HCT116 (cell line): ENCODE data around the gene ABHD12B. TPM values are rescaled to one million over a fixed set of nuclear protein-coding genes. Genes with fewer than 3 reads are reported as not detected.

Experiments used
- ATAC-seq: fragments of 200-7000 bp; cut with Tn5 transposase; 2 replicates; pipeline ENCODE4 v1.9.1; 2020; ENCODE audit warnings: mild to moderate bottlenecking, moderate library complexity
- BruUV-seq: library from RNA; stranded (reverse); fragments of 400-500 nt; replicated peaks from 2 replicates; lab custom pipeline; 2021; lab: Mats Ljungman, UMichigan
- CTCF ChIA-PET: fragments of 300-600 bp; sonication (Branson Sonifier 250); formaldehyde crosslinking; loops from one replicate; lab custom pipeline; 2021; ENCODE audit warnings: antibody characterized with exemption; lab: Charles Lee
- POLR2A ChIA-PET: fragments of 300-600, 350-600 bp; sonication (Branson Sonifier 250); formaldehyde crosslinking; loops from one replicate; lab custom pipeline; 2021; ENCODE audit warnings: antibody characterized with exemption; lab: Charles Lee
- RAD21 ChIA-PET, 2 experiments: fragments of 300-600 bp; sonication (Branson Sonifier 250); formaldehyde crosslinking; loops; one replicate each; lab custom pipeline; 2023; ENCODE audit warnings: low total read pairs in 2 of 2; ENCODE audit not compliant: uncharacterized antibody in 2 of 2, unreplicated experiment in 2 of 2, low non-redundant PET in 1 of 2; lab: Charles Lee
- DNase-seq: peaks from one replicate; pipeline ENCODE4 v3.0.0-alpha.2; 2010; ENCODE audit warnings: low read depth, low spot score
- H2AFZ ChIP-seq: fragments of 200-600 bp; shearing (Covaris generic), sonication (generic); 2 replicates; pipeline ENCODE4 v1.6.1; 2017; ENCODE audit warnings: low read depth, mixed run types, mixed read lengths, antibody characterized with exemption, low read length; ENCODE audit not compliant: poor library complexity, severe bottlenecking
- H3K27ac ChIP-seq: 2 replicates; pipeline ENCODE4 v1.5.1; 2012; ENCODE audit warnings: low read depth, low read length
- H3K27me3 ChIP-seq: fragments of 200-600 bp; sonication (generic); 2 replicates; pipeline ENCODE4 v1.6.1; 2016; ENCODE audit warnings: mixed run types, low read length, mixed read lengths; ENCODE audit not compliant: insufficient read depth
- H3K36me3 ChIP-seq, 2 experiments: fragments of 200-500 bp in 1 of 2; fragments of 200-600 bp in 1 of 2; sonication (Bioruptor generic) in 1 of 2; sonication (generic) in 1 of 2; 2 replicates each; pipeline versions ENCODE4 v1.5.1 to v1.6.1; 2014 to 2016; ENCODE audit warnings: low read length in 2 of 2, inconsistent platforms in 1 of 2, mixed read lengths in 1 of 2, mixed run types in 1 of 2; ENCODE audit not compliant: insufficient read depth in 2 of 2, control insufficient read depth in 1 of 2
- H3K4me1 ChIP-seq, 2 experiments: fragments of 200-600 bp in 1 of 2; sonication (generic) in 1 of 2; 2 replicates each; pipeline versions ENCODE4 v1.5.1 to v1.6.1; 2012 to 2017; ENCODE audit warnings: low read length in 2 of 2, inconsistent platforms in 1 of 2, mild to moderate bottlenecking in 1 of 2, mixed read lengths in 1 of 2, mixed run types in 1 of 2, moderate library complexity in 1 of 2; ENCODE audit not compliant: insufficient read depth in 2 of 2, control insufficient read depth in 1 of 2
- H3K4me2 ChIP-seq: fragments of 200-600 bp; sonication (generic); 2 replicates; pipeline ENCODE4 v1.6.1; 2017; ENCODE audit warnings: mixed run types, low read length, mixed read lengths
- H3K4me3 ChIP-seq, 2 experiments: fragments of 200-600 bp in 1 of 2; sonication (generic) in 1 of 2; replicated peaks in 1 of 2; 2 replicates each; pipeline ENCODE4 v1.5.1; 2011 to 2016; ENCODE audit warnings: low read length in 2 of 2, control low read depth in 1 of 2, low read depth in 1 of 2, mild to moderate bottlenecking in 1 of 2, mixed read lengths in 1 of 2, mixed run types in 1 of 2
- H3K79me2 ChIP-seq: fragments of 200-600 bp; sonication (generic); 2 replicates; pipeline ENCODE4 v1.6.1; 2017; ENCODE audit warnings: mild to moderate bottlenecking, mixed run types, low read length, moderate library complexity, mixed read lengths; ENCODE audit not compliant: insufficient read depth
- H3K9ac ChIP-seq: fragments of 200-600 bp; sonication (generic); 2 replicates; pipeline ENCODE4 v1.6.1; 2016; ENCODE audit warnings: low read length, mixed read lengths
- H3K9me2 ChIP-seq: fragments of 200-600 bp; sonication (generic), shearing (Covaris generic); 2 replicates; pipeline ENCODE4 v1.6.1; 2017; ENCODE audit warnings: mixed run types, mild to moderate bottlenecking, moderate library complexity; ENCODE audit not compliant: insufficient read depth
- H3K9me3 ChIP-seq, 2 experiments: fragments of 200-500 bp in 1 of 2; fragments of 200-600 bp in 1 of 2; sonication (Bioruptor generic) in 1 of 2; sonication (generic) in 1 of 2; 2 replicates each; pipeline ENCODE4 v1.6.1; 2014 to 2017; ENCODE audit warnings: low read length in 2 of 2, mixed read lengths in 2 of 2, inconsistent platforms in 1 of 2, low read depth in 1 of 2, mild to moderate bottlenecking in 1 of 2, mixed run types in 1 of 2, moderate library complexity in 1 of 2; ENCODE audit not compliant: control insufficient read depth in 1 of 2, insufficient read depth in 1 of 2
- H4K20me1 ChIP-seq: fragments of 200-600 bp; sonication (generic), shearing (Covaris generic); 2 replicates; pipeline ENCODE4 v1.6.1; 2017; ENCODE audit warnings: mixed run types, mild to moderate bottlenecking, moderate library complexity; ENCODE audit not compliant: insufficient read depth
- CEBPB ChIP-seq: IDR thresholded peaks from 2 replicates; pipeline ENCODE4 v1.6.1; 2012; ENCODE audit warnings: low read depth
- ELF1 ChIP-seq: IDR thresholded peaks from 2 replicates; pipeline ENCODE4 v1.6.1; 2012; ENCODE audit warnings: low read depth, borderline replicate concordance
- POLR2AphosphoS5 ChIP-seq: IDR thresholded peaks from 2 replicates; pipeline ENCODE4 v1.6.1; 2011; ENCODE audit warnings: mild to moderate bottlenecking, low read depth, low read length, moderate library complexity
- SIN3A ChIP-seq: IDR thresholded peaks from 2 replicates; pipeline ENCODE4 v1.6.1; 2012; ENCODE audit warnings: low read depth
- SP1 ChIP-seq: IDR thresholded peaks from 2 replicates; pipeline ENCODE4 v1.6.1; 2012; ENCODE audit warnings: low read depth
- TCF7L2 ChIP-seq: IDR thresholded peaks from 2 replicates; pipeline ENCODE4 v1.7.0; 2011; ENCODE audit warnings: borderline replicate concordance, inconsistent platforms; ENCODE audit not compliant: insufficient read depth, insufficient read length; ENCODE audit errors: extremely low read depth
- YY1 ChIP-seq: IDR thresholded peaks from 2 replicates; pipeline ENCODE4 v1.6.1; 2011; ENCODE audit warnings: low read length, low read depth, moderate library complexity, mild to moderate bottlenecking; ENCODE audit not compliant: insufficient replicate concordance; ENCODE audit errors: extremely low read depth
- intact Hi-C: fragments of 100-400 bp; cut with micrococcal nuclease; formaldehyde crosslinking; loops from 2 replicates; pipeline ENCODE4 v1.10.0; 2022
- total RNA-seq: library from RNA; stranded (reverse); gene quantifications from one replicate; pipeline ENCODE4 v1.2.1, GENCODE V29; 2021; ENCODE audit not compliant: unreplicated experiment
- TF ChIP-seq, protein P1 (sequence below): IDR thresholded peaks from 2 replicates; pipeline ENCODE4 v1.6.1; 2012; ENCODE audit warnings: low read depth
- TF ChIP-seq, protein P2 (sequence below), 3 experiments: fragments of 200-600 bp in 1 of 3; sonication (generic) in 1 of 3; IDR thresholded peaks in 2 of 3; conservative IDR thresholded peaks in 1 of 3; 2 replicates each; pipeline ENCODE4 v1.5.1; 2012 to 2017; ENCODE audit warnings: low read depth in 2 of 3, low read length in 2 of 3, antibody characterized with exemption in 1 of 3, borderline replicate concordance in 1 of 3, control low read depth in 1 of 3, mild to moderate bottlenecking in 1 of 3, mixed read lengths in 1 of 3, mixed run types in 1 of 3, moderate library complexity in 1 of 3; ENCODE audit not compliant: insufficient read depth in 1 of 3

The ABHD12B gene
- total RNA-seq, 1 experiment from 2014 or later, result 0.74 TPM

DNA sequence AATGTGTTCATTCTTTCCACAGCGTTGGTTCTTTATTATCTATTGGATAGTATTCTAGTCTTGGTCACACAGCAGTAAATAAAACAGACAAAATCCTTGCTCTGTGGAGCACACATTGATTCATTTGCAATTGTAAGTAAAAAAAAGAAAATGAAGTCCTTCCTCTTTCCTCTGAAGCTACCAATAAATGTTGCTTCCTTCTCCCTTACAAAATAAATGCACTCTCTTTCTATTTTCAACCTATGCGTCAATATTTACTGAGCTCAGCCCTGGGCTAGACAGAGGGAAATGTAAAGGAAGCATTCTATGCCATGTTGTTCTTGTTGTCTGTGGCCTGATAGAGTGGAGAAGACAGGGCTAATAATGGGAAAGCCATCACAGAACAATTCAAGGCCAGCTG, 2.9 kb downstream of the ABHD12B start:
- Histone ChIP-seq H3K79me2 (no peaks in the 10 kb centered on the region), H3K36me3 (no peaks in the 10 kb centered on the region), H3K9me3 (no peaks in the 10 kb centered on the region), H3K4me3 (no peak overlapping the region)
- RAD21 ChIA-PET, result no interaction called here
- CTCF ChIA-PET, result interaction anchor here (2.9 kb wide), 1 partner anchor 14 kb away, joined by 12 read pairs; no protein-coding TSS in a partner anchor
- POLR2A ChIA-PET, result no interaction called here
- DNase-seq, result no peak
- TF ChIP-seq SIN3A (no peak), YY1 (no peak), CEBPB (no peak), POLR2AphosphoS5 (no peak), TCF7L2 (no peak), ELF1 (no peak), SP1 (no peak)
- TF ChIP-seq, protein P1, sequence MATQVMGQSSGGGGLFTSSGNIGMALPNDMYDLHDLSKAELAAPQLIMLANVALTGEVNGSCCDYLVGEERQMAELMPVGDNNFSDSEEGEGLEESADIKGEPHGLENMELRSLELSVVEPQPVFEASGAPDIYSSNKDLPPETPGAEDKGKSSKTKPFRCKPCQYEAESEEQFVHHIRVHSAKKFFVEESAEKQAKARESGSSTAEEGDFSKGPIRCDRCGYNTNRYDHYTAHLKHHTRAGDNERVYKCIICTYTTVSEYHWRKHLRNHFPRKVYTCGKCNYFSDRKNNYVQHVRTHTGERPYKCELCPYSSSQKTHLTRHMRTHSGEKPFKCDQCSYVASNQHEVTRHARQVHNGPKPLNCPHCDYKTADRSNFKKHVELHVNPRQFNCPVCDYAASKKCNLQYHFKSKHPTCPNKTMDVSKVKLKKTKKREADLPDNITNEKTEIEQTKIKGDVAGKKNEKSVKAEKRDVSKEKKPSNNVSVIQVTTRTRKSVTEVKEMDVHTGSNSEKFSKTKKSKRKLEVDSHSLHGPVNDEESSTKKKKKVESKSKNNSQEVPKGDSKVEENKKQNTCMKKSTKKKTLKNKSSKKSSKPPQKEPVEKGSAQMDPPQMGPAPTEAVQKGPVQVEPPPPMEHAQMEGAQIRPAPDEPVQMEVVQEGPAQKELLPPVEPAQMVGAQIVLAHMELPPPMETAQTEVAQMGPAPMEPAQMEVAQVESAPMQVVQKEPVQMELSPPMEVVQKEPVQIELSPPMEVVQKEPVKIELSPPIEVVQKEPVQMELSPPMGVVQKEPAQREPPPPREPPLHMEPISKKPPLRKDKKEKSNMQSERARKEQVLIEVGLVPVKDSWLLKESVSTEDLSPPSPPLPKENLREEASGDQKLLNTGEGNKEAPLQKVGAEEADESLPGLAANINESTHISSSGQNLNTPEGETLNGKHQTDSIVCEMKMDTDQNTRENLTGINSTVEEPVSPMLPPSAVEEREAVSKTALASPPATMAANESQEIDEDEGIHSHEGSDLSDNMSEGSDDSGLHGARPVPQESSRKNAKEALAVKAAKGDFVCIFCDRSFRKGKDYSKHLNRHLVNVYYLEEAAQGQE, result no peak
- TF ChIP-seq, protein P2, sequence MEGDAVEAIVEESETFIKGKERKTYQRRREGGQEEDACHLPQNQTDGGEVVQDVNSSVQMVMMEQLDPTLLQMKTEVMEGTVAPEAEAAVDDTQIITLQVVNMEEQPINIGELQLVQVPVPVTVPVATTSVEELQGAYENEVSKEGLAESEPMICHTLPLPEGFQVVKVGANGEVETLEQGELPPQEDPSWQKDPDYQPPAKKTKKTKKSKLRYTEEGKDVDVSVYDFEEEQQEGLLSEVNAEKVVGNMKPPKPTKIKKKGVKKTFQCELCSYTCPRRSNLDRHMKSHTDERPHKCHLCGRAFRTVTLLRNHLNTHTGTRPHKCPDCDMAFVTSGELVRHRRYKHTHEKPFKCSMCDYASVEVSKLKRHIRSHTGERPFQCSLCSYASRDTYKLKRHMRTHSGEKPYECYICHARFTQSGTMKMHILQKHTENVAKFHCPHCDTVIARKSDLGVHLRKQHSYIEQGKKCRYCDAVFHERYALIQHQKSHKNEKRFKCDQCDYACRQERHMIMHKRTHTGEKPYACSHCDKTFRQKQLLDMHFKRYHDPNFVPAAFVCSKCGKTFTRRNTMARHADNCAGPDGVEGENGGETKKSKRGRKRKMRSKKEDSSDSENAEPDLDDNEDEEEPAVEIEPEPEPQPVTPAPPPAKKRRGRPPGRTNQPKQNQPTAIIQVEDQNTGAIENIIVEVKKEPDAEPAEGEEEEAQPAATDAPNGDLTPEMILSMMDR (IDR thresholded peaks at IDR 0.05 in 2 of 3, conservative IDR thresholded peaks at IDR 0.05 in 1 of 3; ENCODE audit: borderline replicate concordance in 1 of 3, insufficient read depth in 1 of 3, low read depth in 2 of 3, low read length in 2 of 3), result no peak
- TF ChIP-seq, all 23 proteins: peak for 0
- no TSS peak for BruUV-seq
- no peaks in the 10 kb centered on the region for H3K4me1 ChIP-seq
- H2AFZ ChIP-seq, result no peak overlapping the region
- no peak overlapping the region for H3K4me2 ChIP-seq
- H3K27ac ChIP-seq, result no peak overlapping the region
- H3K27me3 ChIP-seq, result peaks cover 3% of the 10 kb centered on the region; the same call in 1 of the 2 replicates
- no peaks in the 10 kb centered on the region for H3K9me2 ChIP-seq
- intact Hi-C loops, result no loop called here
- no peaks in the 10 kb centered on the region for H4K20me1 ChIP-seq
- no peak overlapping the region for H3K9ac ChIP-seq
- no peak for ATAC-seq
